HepG2 (cell line): ENCODE results near the gene GALNT10. TPM values are rescaled to one million over a fixed set of nuclear protein-coding genes. Genes with fewer than 3 reads are reported as not detected.

Experiments used
- CENPX ChIP-seq: sonication (generic); formaldehyde crosslinking; IDR thresholded peaks from 2 replicates; pipeline ENCODE4 v1.9.0; 2021; ENCODE audit warnings: mild to moderate bottlenecking, missing genetic modification reagents, moderate library complexity
- DR1 ChIP-seq: sonication (generic); formaldehyde crosslinking; IDR thresholded peaks from 2 replicates; pipeline ENCODE4 v1.8.0; 2021; ENCODE audit warnings: mild to moderate bottlenecking, missing genetic modification reagents, inconsistent platforms
- IKZF1 ChIP-seq: fragments of 450-650 bp; IDR thresholded peaks from 2 replicates; pipeline ENCODE4 v1.7.1; 2016
- IKZF4 ChIP-seq: sonication (generic); formaldehyde crosslinking; IDR thresholded peaks from 2 replicates; pipeline ENCODE4 v1.5.1; 2020; ENCODE audit warnings: borderline replicate concordance, mild to moderate bottlenecking, low read depth, missing genetic modification reagents; ENCODE audit errors: not compliant biosample characterization
- NCOA2 ChIP-seq: sonication (generic); formaldehyde crosslinking; IDR thresholded peaks from 2 replicates; pipeline ENCODE4 v1.8.0; 2022; ENCODE audit warnings: inconsistent platforms
- ZC3H4 ChIP-seq: sonication (generic); formaldehyde crosslinking; IDR thresholded peaks from 2 replicates; pipeline ENCODE4 v1.4.0; 2020; ENCODE audit warnings: missing genetic modification reagents, borderline replicate concordance
- ZFP90 ChIP-seq: sonication (generic); formaldehyde crosslinking; IDR thresholded peaks from 2 replicates; pipeline ENCODE4 v1.8.0; 2022; ENCODE audit warnings: missing genetic modification reagents, mild to moderate bottlenecking, inconsistent platforms, borderline replicate concordance
- ZNF382 ChIP-seq: sonication (generic); formaldehyde crosslinking; IDR thresholded peaks from 2 replicates; pipeline ENCODE4 v1.5.0; 2020; ENCODE audit warnings: missing genetic modification reagents, mild to moderate bottlenecking, borderline replicate concordance
- polyA plus RNA-seq, 8 experiments: library from polyadenylated mRNA; depleted of rRNA in 3 of 8; stranded (reverse) in 7 of 8; unstranded in 1 of 8; fragments of >200 nt; fragmentation: Illumina TruSeq in 4 of 8; extraction: Trizol in 4 of 8; gene quantifications; 2 replicates each; pipeline versions ENCODE4 v1.2.1 to v1.2.3, GENCODE V29; 2011 to 2016; ENCODE audit warnings: low read depth in 4 of 8, missing spikeins in 1 of 8, mixed read lengths in 1 of 8; ENCODE audit not compliant: insufficient read depth in 1 of 8
- total RNA-seq, 5 experiments: library from RNA; depleted of rRNA; stranded (reverse); fragments of >200 nt; fragmentation: Illumina TruSeq; extraction: Trizol; gene quantifications; 2 replicates each; pipeline ENCODE4 v1.2.3, GENCODE V29; 2016; ENCODE audit warnings: low read depth in 1 of 5
- TF ChIP-seq, protein P1 (sequence below): sonication (generic); formaldehyde crosslinking; IDR thresholded peaks from 2 replicates; pipeline ENCODE4 v1.4.0; 2020; ENCODE audit warnings: mild to moderate bottlenecking, missing genetic modification reagents
- TF ChIP-seq, protein P2 (sequence below): sonication (generic); formaldehyde crosslinking; IDR thresholded peaks from 2 replicates; pipeline ENCODE4 v1.5.1; 2020; ENCODE audit warnings: mild to moderate bottlenecking, missing genetic modification reagents
- TF ChIP-seq, protein P3 (sequence below): sonication (generic); formaldehyde crosslinking; IDR thresholded peaks from 2 replicates; pipeline ENCODE4 v1.5.1; 2020; ENCODE audit warnings: missing genetic modification reagents, mild to moderate bottlenecking, borderline replicate concordance
- TF ChIP-seq, protein P4 (sequence below): sonication (generic); formaldehyde crosslinking; IDR thresholded peaks from 2 replicates; pipeline ENCODE4 v1.4.0; 2020; ENCODE audit warnings: low read depth, mild to moderate bottlenecking, missing genetic modification reagents

GALNT10 gene
- total and polyA plus RNA-seq, 2 of the 13 experiments (the other 11 are each of a cell fraction or from before 2014, with no cell fraction given) = 8.1 to 11.2 TPM

GRCh38 chr5:154189819-154190594 is 526 bp upstream of the GALNT10 start (continued):
- TF ChIP-seq, protein P1, sequence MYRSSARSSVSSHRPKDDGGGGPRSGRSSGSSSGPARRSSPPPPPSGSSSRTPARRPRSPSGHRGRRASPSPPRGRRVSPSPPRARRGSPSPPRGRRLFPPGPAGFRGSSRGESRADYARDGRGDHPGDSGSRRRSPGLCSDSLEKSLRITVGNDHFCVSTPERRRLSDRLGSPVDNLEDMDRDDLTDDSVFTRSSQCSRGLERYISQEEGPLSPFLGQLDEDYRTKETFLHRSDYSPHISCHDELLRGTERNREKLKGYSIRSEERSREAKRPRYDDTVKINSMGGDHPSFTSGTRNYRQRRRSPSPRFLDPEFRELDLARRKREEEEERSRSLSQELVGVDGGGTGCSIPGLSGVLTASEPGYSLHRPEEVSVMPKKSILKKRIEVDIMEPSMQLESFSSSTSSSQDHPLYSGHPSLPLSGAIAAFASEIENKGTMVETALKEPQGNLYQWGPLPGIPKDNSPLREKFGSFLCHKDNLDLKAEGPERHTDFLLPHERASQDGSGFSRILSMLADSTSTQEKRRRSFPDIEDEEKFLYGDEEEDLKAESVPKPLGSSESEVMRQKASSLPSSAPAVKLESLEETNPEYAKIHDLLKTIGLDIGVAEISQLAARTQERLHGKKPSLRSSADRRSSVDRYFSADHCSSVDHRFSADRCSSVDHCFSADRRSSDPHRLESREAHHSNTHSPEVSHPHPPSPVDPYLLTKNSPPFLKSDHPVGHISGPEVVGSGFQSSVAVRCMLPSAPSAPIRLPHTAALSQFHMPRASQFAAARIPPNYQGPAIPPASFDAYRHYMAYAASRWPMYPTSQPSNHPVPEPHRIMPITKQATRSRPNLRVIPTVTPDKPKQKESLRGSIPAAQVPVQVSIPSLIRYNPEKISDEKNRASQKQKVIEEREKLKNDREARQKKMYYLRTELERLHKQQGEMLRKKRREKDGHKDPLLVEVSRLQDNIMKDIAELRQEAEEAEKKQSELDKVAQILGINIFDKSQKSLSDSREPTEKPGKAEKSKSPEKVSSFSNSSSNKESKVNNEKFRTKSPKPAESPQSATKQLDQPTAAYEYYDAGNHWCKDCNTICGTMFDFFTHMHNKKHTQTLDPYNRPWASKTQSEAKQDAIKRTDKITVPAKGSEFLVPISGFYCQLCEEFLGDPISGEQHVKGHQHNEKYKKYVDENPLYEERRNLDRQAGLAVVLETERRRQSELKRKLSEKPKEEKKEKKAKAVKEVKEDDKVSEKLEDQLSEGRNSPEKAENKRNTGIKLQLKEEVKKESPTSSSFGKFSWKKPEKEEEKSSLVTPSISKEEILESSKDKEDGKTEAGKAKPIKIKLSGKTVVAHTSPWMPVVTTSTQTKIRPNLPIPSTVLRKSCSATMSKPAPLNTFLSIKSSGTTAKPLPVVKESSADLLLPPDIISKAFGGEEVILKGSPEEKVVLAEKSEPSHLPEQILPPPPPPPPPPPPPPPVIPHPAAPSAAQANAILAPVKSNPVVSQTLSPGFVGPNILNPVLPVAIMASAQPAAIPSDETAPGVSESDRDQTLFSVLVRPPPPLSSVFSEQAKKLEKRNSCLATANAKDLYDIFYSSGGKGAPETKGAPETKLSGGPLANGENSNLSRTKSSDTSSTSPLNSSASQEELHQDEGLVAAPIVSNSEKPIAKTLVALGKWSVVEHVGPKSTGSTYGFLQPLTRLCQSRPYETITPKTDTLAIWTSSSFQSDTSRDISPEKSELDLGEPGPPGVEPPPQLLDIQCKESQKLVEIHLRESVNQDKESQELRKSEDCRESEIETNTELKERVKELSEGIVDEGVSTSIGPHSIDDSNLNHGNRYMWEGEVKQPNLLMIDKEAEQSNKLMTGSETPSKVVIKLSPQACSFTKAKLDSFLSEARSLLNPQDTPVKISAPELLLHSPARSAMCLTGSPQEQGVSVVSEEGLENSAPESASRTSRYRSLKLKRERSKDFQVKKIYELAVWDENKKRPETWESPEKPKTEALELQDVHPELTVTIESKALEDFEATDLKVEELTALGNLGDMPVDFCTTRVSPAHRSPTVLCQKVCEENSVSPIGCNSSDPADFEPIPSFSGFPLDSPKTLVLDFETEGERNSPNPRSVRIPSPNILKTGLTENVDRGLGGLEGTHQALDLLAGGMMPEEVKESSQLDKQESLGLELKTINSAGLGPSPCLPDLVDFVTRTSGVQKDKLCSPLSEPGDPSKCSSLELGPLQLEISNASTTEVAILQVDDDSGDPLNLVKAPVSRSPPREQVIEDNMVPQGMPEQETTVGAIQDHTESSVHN (CRISPR knock-in tag) = no peak
- TF ChIP-seq, protein P2, sequence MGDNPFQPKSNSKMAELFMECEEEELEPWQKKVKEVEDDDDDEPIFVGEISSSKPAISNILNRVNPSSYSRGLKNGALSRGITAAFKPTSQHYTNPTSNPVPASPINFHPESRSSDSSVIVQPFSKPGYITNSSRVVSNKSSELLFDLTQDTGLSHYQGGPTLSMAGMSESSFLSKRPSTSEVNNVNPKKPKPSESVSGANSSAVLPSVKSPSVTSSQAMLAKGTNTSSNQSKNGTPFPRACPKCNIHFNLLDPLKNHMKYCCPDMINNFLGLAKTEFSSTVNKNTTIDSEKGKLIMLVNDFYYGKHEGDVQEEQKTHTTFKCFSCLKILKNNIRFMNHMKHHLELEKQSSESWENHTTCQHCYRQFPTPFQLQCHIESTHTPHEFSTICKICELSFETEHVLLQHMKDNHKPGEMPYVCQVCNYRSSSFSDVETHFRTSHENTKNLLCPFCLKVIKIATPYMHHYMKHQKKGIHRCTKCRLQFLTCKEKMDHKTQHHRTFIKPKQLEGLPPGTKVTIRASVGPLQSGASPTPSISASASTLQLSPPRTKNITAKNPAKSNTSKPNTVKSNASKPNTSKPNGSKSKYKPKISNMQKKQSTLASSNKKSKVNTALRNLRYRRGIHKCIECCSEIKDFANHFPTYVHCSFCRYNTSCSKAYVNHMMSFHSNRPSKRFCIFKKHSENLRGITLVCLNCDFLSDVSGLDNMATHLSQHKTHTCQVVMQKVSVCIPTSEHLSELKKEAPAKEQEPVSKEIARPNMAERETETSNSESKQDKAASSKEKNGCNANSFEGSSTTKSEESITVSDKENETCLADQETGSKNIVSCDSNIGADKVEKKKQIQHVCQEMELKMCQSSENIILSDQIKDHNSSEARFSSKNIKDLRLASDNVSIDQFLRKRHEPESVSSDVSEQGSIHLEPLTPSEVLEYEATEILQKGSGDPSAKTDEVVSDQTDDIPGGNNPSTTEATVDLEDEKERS (CRISPR knock-in tag) = no peak
- TF ChIP-seq ZNF382 (CRISPR knock-in tag) = no peak
- no peak for TF ChIP-seq CENPX (CRISPR knock-in tag)
- TF ChIP-seq, protein P3, sequence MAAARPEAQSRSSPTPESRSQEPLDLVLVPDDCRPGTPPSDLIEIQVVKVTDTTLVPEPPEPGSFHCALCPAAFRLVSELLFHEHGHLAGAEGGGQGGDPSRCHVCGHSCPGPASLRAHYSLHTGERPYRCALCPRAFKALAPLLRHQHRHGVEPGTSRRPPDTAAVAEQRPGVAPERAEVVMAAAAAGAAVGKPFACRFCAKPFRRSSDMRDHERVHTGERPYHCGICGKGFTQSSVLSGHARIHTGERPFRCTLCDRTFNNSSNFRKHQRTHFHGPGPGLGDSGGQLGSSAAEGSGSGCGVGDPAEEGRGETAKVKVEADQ (CRISPR knock-in tag) = no peak; the same call in 1 of the 2 replicates
- TF ChIP-seq DR1 (CRISPR knock-in tag) = no peak
- TF ChIP-seq, protein P4, sequence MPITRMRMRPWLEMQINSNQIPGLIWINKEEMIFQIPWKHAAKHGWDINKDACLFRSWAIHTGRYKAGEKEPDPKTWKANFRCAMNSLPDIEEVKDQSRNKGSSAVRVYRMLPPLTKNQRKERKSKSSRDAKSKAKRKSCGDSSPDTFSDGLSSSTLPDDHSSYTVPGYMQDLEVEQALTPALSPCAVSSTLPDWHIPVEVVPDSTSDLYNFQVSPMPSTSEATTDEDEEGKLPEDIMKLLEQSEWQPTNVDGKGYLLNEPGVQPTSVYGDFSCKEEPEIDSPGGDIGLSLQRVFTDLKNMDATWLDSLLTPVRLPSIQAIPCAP = no peak
- TF ChIP-seq IKZF4 = no peak
- TF ChIP-seq ZFP90 (CRISPR knock-in tag) = no peak
- TF ChIP-seq NCOA2 (CRISPR knock-in tag) = no peak
- TF ChIP-seq ZC3H4 (CRISPR knock-in tag) = no peak
- no peak for TF ChIP-seq IKZF1
